Measurements from ENCODE around the gene RHNO1.

- TF ChIP-seq CTCF (IDR thresholded peaks at IDR 0.05) (no peak), REST (IDR thresholded peaks at IDR 0.05; ENCODE audit: insufficient read depth in 1 of 2, low read depth in 2 of 2, low read length in 1 of 2) (no peak), POLR2AphosphoS5 (IDR thresholded peaks at IDR 0.05; ENCODE audit: low read depth, low read length) (no peak), SIN3A (IDR thresholded peaks at IDR 0.05; ENCODE audit: borderline replicate concordance, insufficient read depth, low read depth, low read length) (no peak), TCF7L2 (IDR thresholded peaks at IDR 0.05; ENCODE audit: low read depth, low read length) (no peak)
These were observed 35.9 kb upstream of the RHNO1 start for GRCh38 chr12:2841056-2841650.

Measured in Panc1 (cell line).